WTC11 (cell line): ENCODE results near the gene TERC. TPM values are rescaled to one million over a fixed set of nuclear protein-coding genes. Genes with fewer than 3 reads are reported as not detected.

Experiments used
- ATAC-seq: fragments of 200-7000 bp; cut with Tn5 transposase; 2 replicates; pipeline ENCODE4 v1.10.0; 2021; ENCODE audit warnings: mild to moderate bottlenecking, moderate library complexity
- CTCF ChIA-PET: fragments of 300-600 bp; sonication (Branson Sonifier 250); formaldehyde crosslinking; loops from one replicate; lab custom pipeline; 2021; ENCODE audit warnings: antibody characterized with exemption; lab: Charles Lee
- POLR2A ChIA-PET: fragments of 350-600 bp; sonication (Branson Sonifier 250); formaldehyde crosslinking; loops from one replicate; lab custom pipeline; 2021; ENCODE audit warnings: antibody characterized with exemption; lab: Charles Lee
- DNase-seq: peaks from one replicate; pipeline ENCODE4 v3.0.0; 2021; ENCODE audit warnings: low spot score
- H3K27ac Mint-ChIP-seq: 2 replicates; pipeline ENCODE4 v1.8.0; 2021; ENCODE audit warnings: mixed read lengths
- H3K27me3 Mint-ChIP-seq: 2 replicates; pipeline ENCODE4 v1.8.0; 2021; ENCODE audit warnings: low read depth, mild to moderate bottlenecking, moderate library complexity, mixed read lengths
- H3K36me3 Mint-ChIP-seq: 2 replicates; pipeline ENCODE4 v1.8.0; 2021; ENCODE audit warnings: mixed read lengths
- H3K4me1 Mint-ChIP-seq: 2 replicates; pipeline ENCODE4 v1.8.0; 2022; ENCODE audit warnings: mixed read lengths
- H3K4me3 Mint-ChIP-seq: 2 replicates; pipeline ENCODE4 v1.8.0; 2021; ENCODE audit warnings: mild to moderate bottlenecking, moderate library complexity, mixed read lengths
- H3K9me3 Mint-ChIP-seq: 2 replicates; pipeline ENCODE4 v1.8.0; 2021; ENCODE audit warnings: mixed read lengths
- CBFB ChIP-seq: sonication (generic); formaldehyde crosslinking; IDR thresholded peaks from 2 replicates; pipeline ENCODE4 v1.8.1; 2022; ENCODE audit warnings: mild to moderate bottlenecking, low read depth, missing genetic modification reagents
- CREM ChIP-seq: sonication (generic); formaldehyde crosslinking; IDR thresholded peaks from 2 replicates; pipeline ENCODE4 v1.8.1; 2022; ENCODE audit warnings: mild to moderate bottlenecking, missing genetic modification reagents, moderate library complexity
- ESRRA ChIP-seq: sonication (generic); formaldehyde crosslinking; IDR thresholded peaks from 2 replicates; pipeline ENCODE4 v1.8.1; 2022; ENCODE audit warnings: mild to moderate bottlenecking, missing genetic modification reagents, borderline replicate concordance
- FOXK1 ChIP-seq: sonication (generic); formaldehyde crosslinking; IDR thresholded peaks from 2 replicates; pipeline ENCODE4 v1.8.0; 2022; ENCODE audit warnings: mild to moderate bottlenecking, moderate library complexity, missing genetic modification reagents
- FOXP1 ChIP-seq: sonication (generic); formaldehyde crosslinking; IDR thresholded peaks from 2 replicates; pipeline ENCODE4 v1.8.0; 2022; ENCODE audit warnings: missing genetic modification reagents, mild to moderate bottlenecking, moderate library complexity, borderline replicate concordance
- MYBL2 ChIP-seq: sonication (generic); formaldehyde crosslinking; IDR thresholded peaks from 2 replicates; pipeline ENCODE4 v1.8.1; 2023; ENCODE audit warnings: mild to moderate bottlenecking, moderate library complexity, missing genetic modification reagents
- NFATC4 ChIP-seq: fragments of 250-450 bp; sonication (Bioruptor Pico); IDR thresholded peaks from 2 replicates; pipeline ENCODE4 v1.9.0; 2021; ENCODE audit warnings: mild to moderate bottlenecking
- NFYB ChIP-seq: sonication (generic); formaldehyde crosslinking; conservative IDR thresholded peaks from 2 replicates; pipeline ENCODE4 v1.8.0; 2022; ENCODE audit warnings: low read depth, missing genetic modification reagents
- NR2C2 ChIP-seq: sonication (generic); formaldehyde crosslinking; IDR thresholded peaks from 2 replicates; pipeline ENCODE4 v1.8.0; 2022; ENCODE audit warnings: mild to moderate bottlenecking, missing genetic modification reagents
- PRRX2 ChIP-seq: fragments of 250-450 bp; sonication (Bioruptor Pico); IDR thresholded peaks from 2 replicates; pipeline ENCODE4 v1.8.0; 2021; ENCODE audit warnings: mild to moderate bottlenecking
- RELA ChIP-seq: sonication (generic); formaldehyde crosslinking; IDR thresholded peaks from 2 replicates; pipeline ENCODE4 v1.8.1; 2022; ENCODE audit warnings: missing genetic modification reagents, mild to moderate bottlenecking, borderline replicate concordance
- SMAD4 ChIP-seq: sonication (generic); formaldehyde crosslinking; IDR thresholded peaks from 2 replicates; pipeline ENCODE4 v1.8.0; 2022; ENCODE audit warnings: mild to moderate bottlenecking, missing genetic modification reagents
- SP1 ChIP-seq: sonication (generic); formaldehyde crosslinking; conservative IDR thresholded peaks from 2 replicates; pipeline ENCODE4 v1.8.1; 2022; ENCODE audit warnings: missing genetic modification reagents
- TEAD4 ChIP-seq: sonication (generic); formaldehyde crosslinking; IDR thresholded peaks from 2 replicates; pipeline ENCODE4 v1.8.0; 2022; ENCODE audit warnings: mild to moderate bottlenecking, missing genetic modification reagents
- ZBTB21 ChIP-seq: sonication (generic); formaldehyde crosslinking; IDR thresholded peaks from 2 replicates; pipeline ENCODE4 v1.8.1; 2023; ENCODE audit warnings: mild to moderate bottlenecking, missing genetic modification reagents, borderline replicate concordance
- ZNF121 ChIP-seq: sonication (generic); formaldehyde crosslinking; IDR thresholded peaks from 2 replicates; pipeline ENCODE4 v1.8.0; 2023; ENCODE audit warnings: missing genetic modification reagents
- ZNF232 ChIP-seq: sonication (generic); formaldehyde crosslinking; IDR thresholded peaks from 2 replicates; pipeline ENCODE4 v1.8.0; 2022; ENCODE audit warnings: mild to moderate bottlenecking, missing genetic modification reagents
- ZNF317 ChIP-seq: sonication (generic); formaldehyde crosslinking; IDR thresholded peaks from 2 replicates; pipeline ENCODE4 v1.8.1; 2023; ENCODE audit warnings: low read depth, mild to moderate bottlenecking, moderate library complexity, missing genetic modification reagents, borderline replicate concordance
- ZNF396 ChIP-seq: fragments of 250-450 bp; sonication (Bioruptor Pico); IDR thresholded peaks from 2 replicates; pipeline ENCODE4 v1.8.0; 2021; ENCODE audit warnings: mild to moderate bottlenecking, moderate library complexity, borderline replicate concordance
- ZNF416 ChIP-seq: fragments of 250-450 bp; sonication (Bioruptor Pico); IDR thresholded peaks from 2 replicates; pipeline ENCODE4 v1.9.0; 2021; ENCODE audit warnings: mild to moderate bottlenecking, inconsistent platforms
- ZNF671 ChIP-seq: fragments of 250-450 bp; sonication (Bioruptor Pico); IDR thresholded peaks from 2 replicates; pipeline ENCODE4 v1.8.0; 2021; ENCODE audit warnings: mild to moderate bottlenecking
- total RNA-seq: library from RNA; stranded (reverse); gene quantifications from 3 replicates; pipeline ENCODE4 v1.2.3, GENCODE V29; 2021
- TF ChIP-seq, protein P1 (sequence below): sonication (generic); formaldehyde crosslinking; IDR thresholded peaks from 2 replicates; pipeline ENCODE4 v1.8.1; 2022; ENCODE audit warnings: low read depth, missing genetic modification reagents, borderline replicate concordance
- TF ChIP-seq, protein P2 (sequence below): fragments of 250-450 bp; sonication (Bioruptor Pico); IDR thresholded peaks from 2 replicates; pipeline ENCODE4 v2.1.2; 2022; ENCODE audit warnings: mild to moderate bottlenecking, moderate library complexity
- TF ChIP-seq, protein P3 (sequence below): sonication (generic); formaldehyde crosslinking; IDR thresholded peaks from 2 replicates; pipeline ENCODE4 v1.8.1; 2022; ENCODE audit warnings: low read depth, mild to moderate bottlenecking, moderate library complexity, missing genetic modification reagents, borderline replicate concordance
- TF ChIP-seq, protein P4 (sequence below): fragments of 250-450 bp; sonication (Bioruptor Pico); IDR thresholded peaks from 2 replicates; pipeline ENCODE4 v1.9.0; 2021; ENCODE audit warnings: mild to moderate bottlenecking
- TF ChIP-seq, protein P5 (sequence below): sonication (generic); formaldehyde crosslinking; IDR thresholded peaks from 2 replicates; pipeline ENCODE4 v1.8.0; 2022; ENCODE audit warnings: mild to moderate bottlenecking, missing genetic modification reagents

The TERC gene
- total RNA-seq, 1 experiment from 2014 or later = 34.3 TPM

DNA sequence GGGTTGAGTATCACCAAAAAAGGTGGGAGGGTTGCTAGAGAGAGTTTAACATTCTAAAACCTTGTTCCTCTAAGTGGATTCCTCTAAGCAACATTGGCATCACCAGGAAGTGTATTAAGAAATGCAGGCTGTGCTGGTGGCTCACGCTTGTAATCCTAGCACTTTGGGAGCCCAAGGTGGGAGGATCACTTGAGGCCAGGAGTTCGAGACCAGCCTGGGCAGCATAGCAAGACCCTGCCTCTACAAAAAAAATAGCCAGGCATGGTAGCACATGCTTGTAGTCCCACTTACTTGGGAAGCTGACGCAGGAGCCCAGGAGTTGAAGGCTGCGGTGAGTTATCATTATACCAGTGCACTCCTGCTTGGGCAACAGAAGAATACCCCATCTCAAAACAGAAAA, 13.0 kb upstream of the TERC start:
- no peak overlapping the region for H3K4me3 Mint-ChIP-seq
- CTCF ChIA-PET = no interaction called here
- peaks cover 62% of the 10 kb centered on the region for H3K36me3 Mint-ChIP-seq
- no peaks in the 10 kb centered on the region for H3K27me3 Mint-ChIP-seq
- H3K27ac Mint-ChIP-seq = no peak overlapping the region
- ATAC-seq = no peak
- peaks cover 29% of the 10 kb centered on the region for H3K4me1 Mint-ChIP-seq
- no peak for TF ChIP-seq SP1 (CRISPR knock-in tag)
- peak; percentile 55; the same call in 1 of the 2 replicates for TF ChIP-seq ZNF121 (CRISPR knock-in tag)
- TF ChIP-seq, all 79 proteins: peak for 1
- POLR2A ChIA-PET = no interaction called here
- DNase-seq = no peak
- no peaks in the 10 kb centered on the region for H3K9me3 Mint-ChIP-seq

DNA sequence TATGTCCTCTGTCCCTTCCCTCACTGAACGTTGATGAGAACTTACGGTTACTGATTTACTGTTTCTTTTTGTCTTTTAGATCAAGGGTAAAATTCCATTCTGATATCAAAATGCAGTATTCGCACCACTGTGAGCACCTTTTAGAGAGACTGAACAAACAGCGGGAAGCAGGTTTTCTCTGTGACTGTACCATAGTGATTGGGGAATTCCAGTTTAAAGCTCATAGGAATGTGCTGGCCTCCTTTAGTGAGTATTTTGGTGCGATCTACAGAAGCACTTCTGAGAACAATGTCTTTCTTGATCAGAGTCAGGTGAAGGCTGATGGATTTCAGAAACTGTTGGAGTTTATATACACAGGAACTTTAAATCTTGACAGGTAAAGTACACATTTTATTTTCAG, 9.3 kb upstream of the TERC start:
- H3K27me3 Mint-ChIP-seq = no peaks in the 10 kb centered on the region; the same call in 1 of the 2 replicates
- POLR2A ChIA-PET = no interaction called here
- ATAC-seq = no peak
- H3K36me3 Mint-ChIP-seq = peaks cover 34% of the 10 kb centered on the region
- CTCF ChIA-PET = interaction anchor here (0.6 kb wide), 2 partner anchors 53 to 636 kb away, joined by 3 read pairs; no protein-coding TSS in a partner anchor
- TF ChIP-seq ZNF671 (no peak), TEAD4 (CRISPR knock-in tag) (no peak), ZBTB21 (no peak), ZNF317 (CRISPR knock-in tag) (no peak), ZNF416 (CRISPR knock-in tag) (no peak), SMAD4 (no peak)
- TF ChIP-seq, protein P1, sequence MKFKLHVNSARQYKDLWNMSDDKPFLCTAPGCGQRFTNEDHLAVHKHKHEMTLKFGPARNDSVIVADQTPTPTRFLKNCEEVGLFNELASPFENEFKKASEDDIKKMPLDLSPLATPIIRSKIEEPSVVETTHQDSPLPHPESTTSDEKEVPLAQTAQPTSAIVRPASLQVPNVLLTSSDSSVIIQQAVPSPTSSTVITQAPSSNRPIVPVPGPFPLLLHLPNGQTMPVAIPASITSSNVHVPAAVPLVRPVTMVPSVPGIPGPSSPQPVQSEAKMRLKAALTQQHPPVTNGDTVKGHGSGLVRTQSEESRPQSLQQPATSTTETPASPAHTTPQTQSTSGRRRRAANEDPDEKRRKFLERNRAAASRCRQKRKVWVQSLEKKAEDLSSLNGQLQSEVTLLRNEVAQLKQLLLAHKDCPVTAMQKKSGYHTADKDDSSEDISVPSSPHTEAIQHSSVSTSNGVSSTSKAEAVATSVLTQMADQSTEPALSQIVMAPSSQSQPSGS (CRISPR knock-in tag) = no peak
- TF ChIP-seq, protein P2, sequence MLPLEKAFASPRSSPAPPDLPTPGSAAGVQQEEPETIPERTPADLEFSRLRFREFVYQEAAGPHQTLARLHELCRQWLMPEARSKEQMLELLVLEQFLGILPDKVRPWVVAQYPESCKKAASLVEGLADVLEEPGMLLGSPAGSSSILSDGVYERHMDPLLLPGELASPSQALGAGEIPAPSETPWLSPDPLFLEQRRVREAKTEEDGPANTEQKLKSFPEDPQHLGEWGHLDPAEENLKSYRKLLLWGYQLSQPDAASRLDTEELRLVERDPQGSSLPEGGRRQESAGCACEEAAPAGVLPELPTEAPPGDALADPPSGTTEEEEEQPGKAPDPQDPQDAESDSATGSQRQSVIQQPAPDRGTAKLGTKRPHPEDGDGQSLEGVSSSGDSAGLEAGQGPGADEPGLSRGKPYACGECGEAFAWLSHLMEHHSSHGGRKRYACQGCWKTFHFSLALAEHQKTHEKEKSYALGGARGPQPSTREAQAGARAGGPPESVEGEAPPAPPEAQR (CRISPR knock-in tag) = no peak
- no peak for DNase-seq
- peaks cover 35% of the 10 kb centered on the region for H3K4me1 Mint-ChIP-seq
- peak overlapping the region; percentile 100 for H3K27ac Mint-ChIP-seq
- H3K4me3 Mint-ChIP-seq = peak overlapping the region; percentile 98
- no peaks in the 10 kb centered on the region for H3K9me3 Mint-ChIP-seq

DNA sequence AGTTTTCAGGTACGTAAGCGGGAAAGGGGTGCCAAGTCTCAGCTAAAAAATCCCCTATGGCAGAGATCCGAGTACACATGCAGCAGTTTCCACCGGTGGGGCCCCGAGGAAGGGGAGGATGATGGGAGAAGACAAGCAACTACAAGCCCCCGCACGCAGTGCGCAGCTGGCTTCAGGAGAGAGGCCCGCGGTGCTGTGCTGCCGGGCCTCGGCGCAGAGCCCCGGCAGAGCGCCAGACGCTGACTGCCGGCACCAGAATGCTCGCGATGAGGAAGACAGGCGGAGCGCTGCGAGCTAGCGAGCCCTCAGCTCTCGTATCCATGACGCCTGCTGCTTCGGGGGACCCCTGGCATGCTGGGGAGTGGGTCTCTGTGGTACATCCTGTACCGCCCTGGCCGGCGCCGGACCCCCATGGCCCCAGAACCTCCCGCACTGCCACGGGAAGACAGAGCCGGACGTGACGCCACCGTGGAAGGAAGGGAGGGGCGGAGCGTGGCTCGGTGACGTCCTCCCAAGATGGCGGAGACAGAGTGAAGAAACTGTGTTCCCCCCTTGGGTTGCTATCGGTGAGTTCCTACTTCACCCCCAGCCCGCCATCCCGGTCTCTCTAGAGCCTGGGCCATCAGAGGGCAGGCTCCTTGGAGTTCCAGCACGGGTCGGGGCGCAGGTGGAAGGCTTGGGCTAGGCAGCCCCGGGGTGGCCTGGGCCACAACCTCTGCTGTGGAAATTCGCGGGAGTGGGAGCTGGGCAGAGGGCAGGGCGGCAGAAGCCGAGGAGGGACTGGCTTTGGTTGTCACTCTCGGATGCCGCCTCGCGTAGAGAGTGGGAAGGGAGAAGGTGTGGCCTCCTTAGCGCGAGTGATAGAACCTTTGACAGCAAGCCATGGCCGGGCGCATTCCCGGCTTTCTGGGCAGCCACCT, 8.3 kb upstream of the TERC start, which contains the start of gene MYNN:
Gene MYNN, plus strand, starts transcription at position 500 of the 920 bp plus-strand sequence. CDS start 900 bp downstream, outside the sequence.
- ChIA-PET POLR2A (interaction anchor here (0.6 to 1.3 kb wide), 4 partner anchors 9 to 244 kb away, joined by 3 to 12 read pairs (median 5); partner anchors contain the start of genes SEC62 and TERC), CTCF (interaction anchor here (0.6 to 1.0 kb wide), 2 partner anchors 264 to 708 kb away, joined by 4 to 5 read pairs; no protein-coding TSS in a partner anchor)
- Mint-ChIP-seq H3K4me1 (peaks cover 35% of the 10 kb centered on the region), H3K27me3 (no peaks in the 10 kb centered on the region; the same call in 1 of the 2 replicates), H3K27ac (peak within 1 kb of the TSS; percentile 100), H3K36me3 (peaks cover 26% of the 10 kb centered on the region), H3K4me3 (peak within 1 kb of the TSS; percentile 98), H3K9me3 (no peaks in the 10 kb centered on the region)
- peak; percentile 78 for ATAC-seq
- peak; percentile 90 for DNase-seq
- TF ChIP-seq ESRRA (CRISPR knock-in tag) (peak; percentile 66; the same call in 1 of the 2 replicates), ZNF232 (0 out of 2 replicates have a peak, but pooled peaks have one; percentile 67), CBFB (CRISPR knock-in tag) (no peak), FOXP1 (CRISPR knock-in tag) (peak; percentile 69; the same call in 1 of the 2 replicates), NFATC4 (CRISPR knock-in tag) (no peak), MYBL2 (CRISPR knock-in tag) (peak; percentile 63; the same call in 1 of the 2 replicates), RELA (CRISPR knock-in tag) (peak; percentile 74; the same call in 1 of the 2 replicates), NR2C2 (no peak), FOXK1 (CRISPR knock-in tag) (peak; percentile 71; the same call in 1 of the 2 replicates), NFYB (CRISPR knock-in tag) (no peak; the same call in 1 of the 2 replicates), ZNF396 (CRISPR knock-in tag) (no peak), SP1 (CRISPR knock-in tag) (peak; percentile 70; the same call in 1 of the 2 replicates), ZBTB21 (peak; percentile 66; the same call in 1 of the 2 replicates), CREM (CRISPR knock-in tag) (peak; percentile 92), PRRX2 (CRISPR knock-in tag) (no peak)
- TF ChIP-seq, protein P3, sequence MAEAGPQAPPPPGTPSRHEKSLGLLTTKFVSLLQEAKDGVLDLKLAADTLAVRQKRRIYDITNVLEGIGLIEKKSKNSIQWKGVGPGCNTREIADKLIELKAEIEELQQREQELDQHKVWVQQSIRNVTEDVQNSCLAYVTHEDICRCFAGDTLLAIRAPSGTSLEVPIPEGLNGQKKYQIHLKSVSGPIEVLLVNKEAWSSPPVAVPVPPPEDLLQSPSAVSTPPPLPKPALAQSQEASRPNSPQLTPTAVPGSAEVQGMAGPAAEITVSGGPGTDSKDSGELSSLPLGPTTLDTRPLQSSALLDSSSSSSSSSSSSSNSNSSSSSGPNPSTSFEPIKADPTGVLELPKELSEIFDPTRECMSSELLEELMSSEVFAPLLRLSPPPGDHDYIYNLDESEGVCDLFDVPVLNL (CRISPR knock-in tag) = no peak
- TF ChIP-seq, protein P4, sequence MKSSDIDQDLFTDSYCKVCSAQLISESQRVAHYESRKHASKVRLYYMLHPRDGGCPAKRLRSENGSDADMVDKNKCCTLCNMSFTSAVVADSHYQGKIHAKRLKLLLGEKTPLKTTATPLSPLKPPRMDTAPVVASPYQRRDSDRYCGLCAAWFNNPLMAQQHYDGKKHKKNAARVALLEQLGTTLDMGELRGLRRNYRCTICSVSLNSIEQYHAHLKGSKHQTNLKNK (CRISPR knock-in tag) = no peak
- TF ChIP-seq, protein P5, sequence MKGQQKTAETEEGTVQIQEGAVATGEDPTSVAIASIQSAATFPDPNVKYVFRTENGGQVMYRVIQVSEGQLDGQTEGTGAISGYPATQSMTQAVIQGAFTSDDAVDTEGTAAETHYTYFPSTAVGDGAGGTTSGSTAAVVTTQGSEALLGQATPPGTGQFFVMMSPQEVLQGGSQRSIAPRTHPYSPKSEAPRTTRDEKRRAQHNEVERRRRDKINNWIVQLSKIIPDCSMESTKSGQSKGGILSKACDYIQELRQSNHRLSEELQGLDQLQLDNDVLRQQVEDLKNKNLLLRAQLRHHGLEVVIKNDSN = no peak
